SIG-M5 treated with dmso at 0.1 percent for 504 hours (cell line): ENCODE measurements around the gene EP400.
A peak's percentile ranks its signal among the peaks of the same experiment; 100 is the strongest.

ENCODE experiments used
- DNase-seq: peaks from one replicate; lab custom pipeline; 2025; ENCODE audit not compliant: unreplicated experiment; lab: John Stamatoyannopoulos, UW

The EP400 gene

GRCh38 chr12:132063491-132063890, 113.7 kb downstream of the EP400 start:
- peak; percentile 10 for DNase-seq

GRCh38 chr12:132064631-132065030, 114.9 kb downstream of the EP400 start:
- no peak for DNase-seq

DNA sequence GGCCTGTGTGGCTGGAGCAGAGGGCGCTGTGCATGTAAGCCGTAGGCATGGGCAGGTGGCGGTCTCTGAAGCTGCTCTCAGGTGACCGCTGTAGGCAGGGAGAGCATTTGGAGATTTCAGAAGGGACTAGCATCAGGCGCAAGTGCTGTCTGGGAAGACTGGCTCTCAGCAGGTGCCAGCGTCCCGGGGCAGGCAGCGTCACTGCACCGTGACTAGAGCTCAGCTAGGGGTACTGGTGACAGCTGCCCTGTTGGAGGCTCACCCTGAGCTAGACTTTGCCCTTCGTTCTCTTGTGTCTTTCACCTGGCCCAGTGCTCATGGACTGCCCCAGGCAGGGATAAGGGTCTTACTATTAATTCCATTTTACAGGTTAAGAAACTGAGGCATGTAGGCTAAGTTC, 115.5 kb downstream of the EP400 start:
- no peak for DNase-seq

GRCh38 chr12:132065609-132066344, 116.0 kb downstream of the EP400 start:
- DNase-seq = no peak

DNA sequence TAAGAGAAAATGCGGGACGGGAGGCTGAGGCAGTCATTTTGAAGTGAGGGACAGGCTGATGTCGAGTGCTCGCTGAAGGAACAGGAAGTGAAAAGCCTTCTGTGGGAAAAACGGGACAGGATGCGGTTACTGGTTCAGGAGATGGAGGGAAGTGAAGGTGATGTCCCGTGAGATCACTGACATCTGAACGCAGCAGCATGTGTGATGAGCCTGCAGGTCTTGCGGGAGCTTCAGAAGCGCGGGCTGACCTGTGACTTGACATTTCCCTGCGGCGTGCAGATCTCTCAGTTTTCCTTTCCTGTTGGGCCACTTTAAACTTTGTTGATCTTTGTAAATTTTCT, 116.6 kb downstream of the EP400 start:
- DNase-seq = peak; percentile 75

- no peak for DNase-seq
These were observed 117.0 kb downstream of the EP400 start for GRCh38 chr12:132066749-132067148.

DNA sequence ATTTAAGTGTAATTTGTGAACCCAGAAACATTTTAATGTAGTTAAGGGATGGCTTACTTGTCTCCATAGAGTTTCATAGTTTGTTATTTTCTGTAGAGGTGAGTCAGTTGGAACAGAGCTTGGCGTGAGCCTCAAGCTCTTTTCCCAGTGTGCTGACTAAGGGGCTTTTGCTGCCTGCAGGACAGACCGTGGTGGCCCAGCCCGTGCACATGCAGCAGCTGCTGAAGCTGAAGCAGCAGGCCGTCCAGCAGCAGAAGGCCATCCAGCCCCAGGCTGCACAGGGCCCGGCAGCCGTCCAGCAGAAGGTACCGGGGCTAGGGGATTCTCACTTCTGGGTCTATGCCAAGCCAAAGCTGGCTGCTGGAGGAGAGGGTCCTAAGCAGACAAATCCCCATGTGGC, 117.4 kb downstream of the EP400 start:
- no peak for DNase-seq

DNA sequence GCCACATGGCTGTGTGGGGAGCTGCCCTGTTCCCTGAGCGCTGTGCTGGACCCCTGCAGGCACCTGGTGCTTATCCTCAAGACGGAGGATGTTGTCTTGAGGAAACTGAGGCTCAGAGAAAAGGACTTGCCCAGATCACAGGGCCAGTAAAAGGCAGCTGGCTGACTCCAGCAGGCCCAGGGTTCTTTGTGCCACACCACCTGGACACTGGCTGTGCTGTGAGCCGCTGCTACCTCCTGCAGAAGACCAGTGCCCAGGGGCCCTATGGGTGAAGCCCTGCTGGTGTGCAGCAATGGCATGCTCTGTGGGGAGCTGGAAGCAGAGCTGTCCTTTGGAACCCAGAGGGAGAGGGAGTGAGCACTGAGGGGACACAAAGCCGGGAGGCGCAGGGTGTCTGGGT, 118.5 kb downstream of the EP400 start:
- no peak for DNase-seq

DNA sequence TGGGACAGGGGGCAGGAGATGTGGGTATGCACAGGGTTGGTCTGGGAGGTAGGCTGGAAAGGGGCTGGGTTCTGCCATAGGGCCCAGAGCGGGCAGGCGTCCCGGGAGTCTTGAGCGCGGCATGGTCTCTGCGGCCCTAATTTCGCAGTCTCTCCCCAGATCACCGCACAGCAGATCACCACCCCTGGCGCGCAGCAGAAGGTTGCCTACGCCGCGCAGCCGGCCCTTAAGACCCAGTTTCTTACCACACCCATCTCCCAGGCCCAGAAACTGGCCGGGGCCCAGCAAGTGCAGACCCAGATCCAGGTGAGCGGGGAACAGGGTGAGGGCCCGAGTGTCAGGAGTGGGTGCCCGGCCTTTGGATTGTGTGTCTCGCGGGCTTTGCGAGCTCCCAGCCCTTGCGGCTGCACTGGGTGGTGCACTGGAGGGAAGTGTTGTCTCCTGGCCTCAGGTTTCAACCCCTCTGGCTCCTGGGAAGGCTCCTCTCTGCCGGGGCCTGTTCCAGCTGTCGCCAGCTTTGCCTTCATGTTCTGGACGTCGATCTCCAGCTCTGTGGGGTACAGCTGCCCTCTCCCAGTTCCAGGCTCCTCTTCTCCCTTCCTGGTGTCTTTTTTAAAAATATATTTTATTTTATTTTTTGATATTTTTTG, 119.7 kb downstream of the EP400 start:
- DNase-seq = no peak

DNA sequence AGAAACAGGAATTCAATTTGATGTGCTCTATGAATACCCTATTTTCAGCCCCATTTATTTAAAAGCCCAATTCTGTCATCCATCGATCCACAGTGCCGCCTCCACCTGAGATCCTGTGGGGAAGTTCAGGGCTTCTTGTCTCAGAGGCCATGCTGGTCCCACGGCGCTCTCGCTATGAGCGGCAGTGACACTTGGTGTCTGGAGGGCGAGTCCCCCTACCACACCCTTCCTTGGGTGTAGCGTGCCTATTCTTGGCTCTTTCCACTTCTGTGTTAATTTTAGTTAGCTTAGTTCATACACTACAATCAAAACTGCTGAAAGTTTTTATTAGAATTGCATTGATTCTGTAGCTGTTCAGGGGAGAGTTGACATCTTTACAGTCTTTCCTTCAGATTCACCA, 120.6 kb downstream of the EP400 start:
- no peak for DNase-seq

- DNase-seq = peak; percentile 62
These were observed 121.5 kb downstream of the EP400 start for GRCh38 chr12:132071040-132071810.

GRCh38 chr12:132071830-132072384, 122.2 kb downstream of the EP400 start:
- no peak for DNase-seq

DNA sequence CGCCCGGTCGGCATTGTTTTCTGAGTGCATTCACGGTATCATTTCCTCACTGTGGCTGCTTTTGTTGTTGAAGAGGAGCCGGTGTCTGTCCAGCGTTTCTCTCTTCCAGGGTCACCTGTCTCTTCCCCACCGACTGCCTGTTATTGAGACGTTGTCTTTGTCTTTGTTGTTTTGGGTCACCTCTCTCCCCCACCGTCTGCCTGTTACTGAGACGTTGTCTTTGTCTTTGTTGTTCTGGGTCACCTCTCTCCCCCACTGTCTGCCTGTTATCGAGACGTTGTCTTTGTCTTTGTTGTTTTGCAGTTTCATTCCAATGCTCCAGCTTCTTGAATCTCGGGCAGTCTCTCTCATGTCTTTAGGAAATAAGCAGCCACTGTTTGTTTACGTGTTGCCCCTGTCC, 124.5 kb downstream of the EP400 start:
- no peak for DNase-seq

- no peak for DNase-seq
These were observed 125.4 kb downstream of the EP400 start for GRCh38 chr12:132075026-132075713.

- no peak for DNase-seq
These were observed 126.2 kb downstream of the EP400 start for GRCh38 chr12:132075714-132076553.

DNA sequence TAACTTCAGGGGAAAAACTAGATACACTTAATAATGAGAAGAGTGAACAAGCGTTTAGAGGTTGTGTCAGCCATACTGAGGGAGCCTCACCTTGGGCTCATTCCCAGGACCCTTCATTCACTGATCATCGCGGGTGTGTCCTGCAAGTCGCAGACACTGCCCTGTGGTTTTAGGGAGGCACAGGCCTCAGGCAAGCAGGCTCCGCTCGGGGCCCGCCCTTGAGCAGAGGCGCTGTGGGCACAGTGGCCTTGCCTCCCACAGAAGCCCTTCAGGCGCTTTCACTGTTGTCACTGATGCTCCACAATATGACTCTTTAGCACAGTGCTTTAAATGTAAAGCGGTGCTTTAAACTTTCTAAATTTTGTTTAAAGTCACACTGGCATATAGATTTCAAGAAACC, 127.0 kb downstream of the EP400 start:
- DNase-seq = no peak

DNA sequence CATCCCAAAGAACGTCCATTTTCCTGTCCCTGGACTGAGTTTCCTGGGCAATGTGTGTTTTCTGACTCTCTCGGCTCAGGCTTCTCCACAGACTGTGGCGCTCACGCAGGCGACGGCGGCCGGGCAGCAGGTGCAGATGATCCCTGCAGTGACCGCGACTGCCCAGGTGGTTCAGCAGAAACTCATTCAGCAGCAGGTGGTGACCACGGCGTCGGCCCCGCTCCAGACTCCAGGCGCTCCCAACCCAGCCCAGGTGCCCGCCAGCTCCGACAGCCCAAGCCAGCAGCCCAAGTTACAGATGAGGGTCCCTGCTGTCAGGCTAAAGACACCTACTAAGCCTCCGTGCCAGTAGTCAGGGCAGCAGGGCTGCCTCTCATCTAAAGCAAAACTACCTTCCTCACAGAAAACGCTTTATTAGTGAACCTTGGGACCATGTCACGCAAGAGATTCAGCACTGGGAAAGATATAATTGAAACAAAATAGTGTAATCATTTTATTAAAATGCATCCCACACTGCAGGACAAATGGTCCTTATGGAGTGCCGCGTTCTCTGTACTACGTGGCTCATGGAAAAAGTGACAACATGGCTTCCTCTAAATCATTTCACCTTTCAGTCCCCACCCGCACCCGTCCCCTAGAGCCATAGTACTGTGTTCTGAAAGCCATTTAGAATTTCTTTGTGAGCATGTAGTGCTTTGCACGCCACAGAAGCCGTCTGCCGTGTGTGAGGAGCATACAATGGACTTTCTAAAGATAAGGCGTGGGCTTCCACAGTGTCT, 127.8 kb downstream of the EP400 start:
- no peak for DNase-seq

DNA sequence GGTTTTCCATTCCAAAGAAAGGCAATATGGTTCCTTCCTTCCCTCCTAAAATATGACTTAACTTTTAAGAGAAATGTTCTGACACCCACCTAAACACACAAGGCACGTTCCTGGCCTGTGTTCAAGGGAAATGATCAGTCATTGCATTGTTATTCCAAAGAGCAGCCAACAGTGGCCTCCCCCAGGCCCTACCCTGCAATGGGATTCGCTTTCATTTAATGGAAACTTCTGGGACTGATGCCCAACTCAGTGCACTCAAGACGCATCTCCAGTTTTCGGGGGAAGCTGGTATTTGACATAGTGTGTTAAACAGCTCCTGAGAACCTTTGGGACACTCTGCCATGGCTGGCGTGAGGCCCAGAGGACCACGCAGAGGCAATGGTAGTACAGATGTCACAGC, 128.4 kb downstream of the EP400 start:
- DNase-seq = no peak

- no peak for DNase-seq
These were observed 129.5 kb downstream of the EP400 start for GRCh38 chr12:132079200-132079599.

DNA sequence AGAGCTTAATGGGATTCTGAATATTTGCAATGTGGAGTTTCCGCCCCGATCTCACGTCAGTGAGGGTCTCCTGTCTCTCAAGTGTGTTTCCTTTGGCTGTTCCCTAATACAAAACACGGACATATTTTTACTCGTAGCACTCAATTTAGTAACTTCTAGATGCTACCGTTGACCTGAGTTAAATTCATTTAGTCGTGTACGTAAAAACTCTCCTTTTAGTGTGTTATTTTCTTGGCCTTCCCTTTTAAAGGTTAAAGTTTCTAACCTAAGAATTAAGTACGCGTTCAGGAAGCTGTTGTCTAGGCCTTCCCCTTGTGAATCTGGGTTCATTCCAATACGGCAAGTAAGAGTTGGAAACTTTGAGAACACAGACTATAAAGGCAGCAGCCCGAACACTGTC, 130.0 kb downstream of the EP400 start:
- DNase-seq = no peak
